PC-9 (cell line): Measurements from ENCODE around the gene IGF2R. TPM values are rescaled to one million over a fixed set of nuclear protein-coding genes. Genes with fewer than 3 reads are reported as not detected.

ENCODE experiments used
- BruUV-seq: library from RNA; stranded (reverse); fragments of 400-500 nt; replicated peaks from 2 replicates; lab custom pipeline; 2021; lab: Mats Ljungman, UMichigan
- CTCF ChIA-PET: fragments of 300-600 bp; sonication (Branson Sonifier 250); formaldehyde crosslinking; loops from one replicate; lab custom pipeline; 2022; ENCODE audit warnings: antibody characterized with exemption; lab: Charles Lee
- POLR2A ChIA-PET: fragments of 300-600 bp; sonication (Branson Sonifier 250); formaldehyde crosslinking; loops from one replicate; lab custom pipeline; 2022; ENCODE audit warnings: antibody characterized with exemption; ENCODE audit not compliant: unreplicated experiment; lab: Charles Lee
- DNase-seq, 2 experiments: peaks; one replicate each; pipeline versions ENCODE4 v3.0.0 to v3.0.0-alpha.2; 2015 to 2022; ENCODE audit warnings: mixed read lengths in 1 of 2
- H2AFZ ChIP-seq: fragments of 200-600 bp; sonication (generic); 2 replicates; pipeline ENCODE4 v1.8.1; 2017; ENCODE audit warnings: antibody characterized with exemption
- H3F3A ChIP-seq: fragments of 200-600 bp; sonication (generic); 2 replicates; pipeline ENCODE4 v1.8.1; 2017; ENCODE audit warnings: antibody characterized with exemption, mild to moderate bottlenecking, low read depth; ENCODE audit not compliant: insufficient read depth
- H3K27ac ChIP-seq: fragments of 200-600 bp; sonication (generic); 2 replicates; pipeline ENCODE4 v1.6.1; 2016; ENCODE audit warnings: mixed run types
- H3K27me3 ChIP-seq: fragments of 200-600 bp; sonication (generic); 2 replicates; pipeline ENCODE4 v1.6.1; 2016; ENCODE audit warnings: low read depth, mixed run types; ENCODE audit not compliant: insufficient read depth
- H3K36me3 ChIP-seq: fragments of 200-600 bp; sonication (generic); 2 replicates; pipeline ENCODE4 v1.6.1; 2016; ENCODE audit warnings: low read depth, mixed run types
- H3K4me1 ChIP-seq: fragments of 200-600 bp; sonication (generic); replicated peaks from 2 replicates; pipeline ENCODE4 v1.6.1; 2016; ENCODE audit warnings: mixed run types; ENCODE audit not compliant: insufficient read depth
- H3K4me2 ChIP-seq: fragments of 200-600 bp; sonication (generic); 2 replicates; pipeline ENCODE4 v1.6.1; 2017; ENCODE audit warnings: mixed run types
- H3K4me3 ChIP-seq: fragments of 200-600 bp; sonication (generic); 2 replicates; pipeline ENCODE4 v1.6.1; 2016; ENCODE audit warnings: mixed run types
- H3K79me2 ChIP-seq: fragments of 200-600 bp; sonication (generic); 2 replicates; pipeline ENCODE4 v1.6.1; 2017; ENCODE audit warnings: low read depth, mixed run types
- H3K9me2 ChIP-seq: fragments of 200-600 bp; sonication (generic); 2 replicates; pipeline ENCODE4 v1.8.1; 2017; ENCODE audit warnings: mild to moderate bottlenecking; ENCODE audit not compliant: insufficient read depth
- H3K9me3 ChIP-seq: fragments of 200-600 bp; sonication (generic); 2 replicates; pipeline ENCODE4 v1.8.1; 2016; ENCODE audit warnings: low read depth; ENCODE audit not compliant: insufficient read depth
- H4K20me1 ChIP-seq: fragments of 200-600 bp; sonication (generic); 2 replicates; pipeline ENCODE4 v1.8.1; 2017; ENCODE audit not compliant: insufficient read depth
- CTCF ChIP-seq: fragments of 200-600 bp; sonication (generic); conservative IDR thresholded peaks from 2 replicates; pipeline ENCODE4 v1.6.1; 2017; ENCODE audit warnings: mixed run types, antibody characterized with exemption, mild to moderate bottlenecking, moderate library complexity
- EZH2 ChIP-seq: fragments of 200-600 bp; sonication (generic); IDR thresholded peaks from 2 replicates; pipeline ENCODE4 v1.8.0; 2017; ENCODE audit warnings: antibody characterized with exemption, low read depth
- intact Hi-C: fragments of 100-400 bp; cut with micrococcal nuclease; formaldehyde crosslinking; loops from one replicate; pipeline ENCODE4 v1.10.0; 2022; ENCODE audit not compliant: unreplicated experiment
- total RNA-seq: library from RNA; stranded (reverse); gene quantifications from 2 replicates; pipeline ENCODE4 v1.2.3, GENCODE V29; 2021

Gene IGF2R
- total RNA-seq, 1 experiment from 2014 or later: 53.1 TPM

GRCh38 chr6:160095146-160095845 lies 126.4 kb downstream of the IGF2R start:
- Histone ChIP-seq H3K4me2 (no peak overlapping the region), H4K20me1 (peaks cover 3% of the 10 kb centered on the region; the same call in 1 of the 2 replicates), H3F3A (no peaks in the 10 kb centered on the region), H3K4me3 (no peak overlapping the region), H2AFZ (no peak overlapping the region), H3K27me3 (no peaks in the 10 kb centered on the region), H3K9me2 (no peaks in the 10 kb centered on the region), H3K27ac (no peak overlapping the region), H3K79me2 (no peaks in the 10 kb centered on the region), H3K36me3 (0 out of 2 replicates have a peak, but pooled peaks cover 6% of the 10 kb centered on the region), H3K9me3 (no peaks in the 10 kb centered on the region), H3K4me1 (no peaks in the 10 kb centered on the region)
- POLR2A ChIA-PET: no interaction called here
- CTCF ChIA-PET: no interaction called here
- TF ChIP-seq CTCF (no peak), EZH2 (no peak)
- intact Hi-C loops: no loop called here
- no peak for DNase-seq
- BruUV-seq: no TSS peak

- POLR2A ChIA-PET: no interaction called here
- no peaks in the 10 kb centered on the region for H3K9me2 ChIP-seq
Measured at GRCh38 chr6:160101277-160102205, 132.7 kb downstream of the IGF2R start.

More at GRCh38 chr6:160101277-160102205, 132.7 kb downstream of the IGF2R start:
- Histone ChIP-seq H4K20me1 (no peaks in the 10 kb centered on the region), H3K27me3 (no peaks in the 10 kb centered on the region), H3K79me2 (no peaks in the 10 kb centered on the region), H3K27ac (no peak overlapping the region), H3K4me1 (no peaks in the 10 kb centered on the region), H3K4me2 (no peak overlapping the region), H2AFZ (no peak overlapping the region), H3K36me3 (peaks cover 10% of the 10 kb centered on the region; the same call in 1 of the 2 replicates), H3K9me3 (no peaks in the 10 kb centered on the region), H3F3A (no peaks in the 10 kb centered on the region), H3K4me3 (no peak overlapping the region)
- CTCF ChIA-PET: no interaction called here
- intact Hi-C loops: no loop called here
- TF ChIP-seq CTCF (no peak), EZH2 (no peak)
- no TSS peak for BruUV-seq
- DNase-seq: no peak
